ENCODE measurements around the gene ARMC5.
"Not testable (repeated sequence)": the region's sequence is repeated elsewhere in the genome, so short reads cannot be mapped to it uniquely, and the experiment has no call there.

ARMC5 gene

DNA sequence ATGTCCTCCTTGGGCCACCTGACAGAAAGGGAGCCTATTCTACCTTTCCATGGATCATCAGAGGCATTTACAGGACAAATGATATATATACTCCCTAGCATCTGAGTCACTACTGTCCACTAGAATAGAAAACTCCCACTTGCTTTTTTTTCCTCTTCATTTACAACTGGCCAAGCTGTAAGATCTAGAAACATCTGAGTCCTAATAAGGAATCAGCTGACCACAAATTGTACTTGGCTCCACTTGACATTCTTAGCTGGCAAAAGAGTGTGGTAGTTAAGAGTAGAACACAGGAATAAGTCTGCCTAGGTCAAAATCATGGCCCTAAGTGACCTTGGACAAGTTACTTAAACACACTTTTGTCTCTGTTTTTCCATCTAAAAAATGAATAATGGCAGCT lies 43.7 kb downstream of the ARMC5 start:
- no peak for DNase-seq

DNA sequence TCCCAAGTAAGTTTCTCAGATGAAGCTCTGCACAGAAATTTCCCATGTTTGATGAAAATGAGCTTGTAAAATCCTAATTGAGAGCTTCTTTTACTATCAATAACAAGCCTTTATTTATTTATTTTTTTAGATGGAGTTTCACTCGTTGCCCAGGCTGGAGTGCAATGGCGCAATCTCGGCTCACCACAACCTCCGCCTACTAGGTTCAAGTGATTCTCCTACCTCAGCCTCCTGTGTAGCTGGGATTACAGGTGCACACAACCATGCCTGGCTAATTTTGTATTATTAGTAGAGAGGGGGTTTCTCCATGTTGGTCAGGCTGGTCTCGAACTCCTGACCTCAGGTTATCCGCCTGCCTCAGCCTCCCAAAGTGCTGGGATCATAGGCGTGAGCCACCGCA lies 44.3 kb downstream of the ARMC5 start:
- not testable (repeated sequence) for DNase-seq

DNA sequence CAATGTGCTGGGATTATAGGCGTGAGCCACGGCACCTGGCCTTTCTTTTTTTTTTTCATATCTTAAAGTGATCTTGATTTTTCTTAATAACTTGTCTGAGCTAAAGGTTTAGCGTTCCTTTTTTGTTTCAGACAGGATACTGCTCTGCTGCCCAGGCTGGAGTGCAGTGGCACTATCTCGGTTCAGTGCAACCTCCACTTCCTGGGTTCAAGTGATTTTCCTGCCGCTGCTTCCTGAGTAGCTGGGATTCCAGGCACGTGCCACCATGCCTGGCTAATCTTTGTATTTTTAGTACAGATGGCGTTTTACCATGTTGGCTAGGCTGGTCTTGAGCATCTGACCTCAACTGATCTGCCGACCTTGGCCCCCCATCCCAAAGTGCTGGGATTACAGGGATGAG lies 44.9 kb downstream of the ARMC5 start:
- no peak for DNase-seq

DNA sequence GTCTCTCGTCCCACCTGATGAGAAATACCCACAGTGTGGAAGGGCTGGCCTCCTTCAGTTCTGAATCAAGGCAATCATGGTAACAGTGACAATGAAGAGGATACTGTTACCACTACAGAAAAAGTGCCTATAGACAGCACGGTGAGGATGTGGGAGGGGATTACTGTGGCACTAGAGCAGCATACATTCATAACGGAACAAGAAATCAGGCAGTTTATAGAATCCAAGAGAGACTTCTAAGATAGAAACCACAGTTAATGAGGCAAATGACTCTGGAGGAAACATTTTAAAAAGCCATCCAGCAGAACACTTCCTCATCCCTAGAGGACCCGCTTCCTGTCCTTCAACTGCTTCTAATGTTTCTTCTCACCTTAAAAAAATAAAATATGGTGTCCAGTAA lies 46.2 kb downstream of the ARMC5 start:
- DNase-seq = no peak

DNA sequence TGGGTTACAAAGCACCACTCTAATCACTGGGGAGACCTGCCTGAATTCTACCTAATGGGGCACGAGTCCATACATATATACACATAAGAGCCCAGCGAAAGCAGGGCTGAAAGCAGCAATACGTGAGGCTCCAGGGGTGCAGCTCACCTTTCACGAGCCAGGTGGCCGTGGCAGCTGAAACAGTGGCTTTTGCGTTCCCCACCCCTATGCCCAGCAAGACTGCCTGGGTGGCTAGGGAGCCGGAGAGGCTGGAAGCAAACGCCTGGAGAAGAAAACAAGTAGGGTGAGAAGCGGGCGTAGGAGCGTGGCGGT lies 48.3 kb downstream of the ARMC5 start:
- no peak for DNase-seq

DNA sequence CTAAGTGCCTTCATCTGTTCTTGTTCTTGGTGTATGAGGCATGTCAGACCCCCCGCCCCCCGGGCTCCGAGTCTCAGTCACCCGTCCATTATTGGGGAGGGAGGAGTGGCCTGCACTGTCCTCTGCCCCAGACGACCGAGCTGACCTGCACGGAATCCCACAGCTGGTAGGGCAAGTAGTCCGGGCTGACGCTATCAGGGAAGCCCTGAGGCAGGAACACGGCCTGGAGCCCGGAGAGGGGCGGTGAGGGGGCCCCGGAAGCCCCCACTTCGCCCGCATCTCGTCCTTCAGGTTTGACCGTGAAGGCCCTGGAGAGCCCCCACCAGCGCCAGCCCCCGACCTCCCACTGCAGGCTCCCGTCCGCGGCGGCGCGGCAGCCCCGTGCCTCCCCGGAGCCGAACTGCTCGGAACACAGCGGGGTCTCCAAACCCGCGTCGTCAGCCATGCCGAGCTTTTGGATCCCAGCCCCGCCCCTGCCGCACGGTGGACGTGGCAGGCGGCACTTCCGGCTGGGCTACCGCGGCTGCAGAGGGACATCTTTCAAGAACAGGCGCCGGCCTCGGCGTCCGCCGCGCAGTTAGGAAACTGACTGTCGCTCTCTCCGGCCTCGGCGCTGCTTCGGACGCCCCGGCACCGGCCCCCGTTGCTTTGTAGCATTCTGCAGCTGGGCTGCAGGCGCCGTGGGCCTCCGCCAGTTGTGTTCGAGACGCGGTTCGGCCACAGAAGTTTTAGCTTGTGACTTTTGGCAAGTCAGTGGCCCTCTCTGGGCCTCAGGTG lies 48.8 kb downstream of the ARMC5 start, which contains the start of gene RUSF1:
Gene RUSF1 (minus strand): TSS at position 463 of the 777 bp plus-strand sequence. CDS start 18 bp downstream, at position 445.
- peak; percentile 71 for DNase-seq

DNA sequence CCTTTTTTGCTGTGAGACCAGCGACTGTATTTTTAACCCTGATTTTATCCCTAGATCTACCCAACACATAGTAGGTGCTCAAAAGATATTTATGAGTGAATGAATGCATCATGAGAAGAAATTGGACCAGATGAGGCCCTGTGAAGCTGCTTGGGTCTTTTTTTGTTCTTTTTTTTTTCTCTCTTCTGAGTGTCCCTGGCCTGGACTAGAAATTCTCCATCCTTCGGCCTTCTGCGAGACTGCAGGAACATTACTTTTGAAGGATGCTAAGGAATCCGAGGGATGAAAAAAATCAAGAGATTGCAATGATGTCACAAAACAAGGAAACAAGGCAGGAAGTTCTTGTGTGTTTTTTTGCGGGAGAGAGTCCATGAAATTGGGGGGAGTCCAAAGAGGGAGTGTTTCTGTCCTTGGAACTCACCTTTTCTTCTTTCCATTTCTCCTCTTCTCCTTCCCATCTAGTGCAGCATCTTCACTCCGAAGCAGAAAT lies 49.5 kb downstream of the ARMC5 start:
- no peak for DNase-seq

DNA sequence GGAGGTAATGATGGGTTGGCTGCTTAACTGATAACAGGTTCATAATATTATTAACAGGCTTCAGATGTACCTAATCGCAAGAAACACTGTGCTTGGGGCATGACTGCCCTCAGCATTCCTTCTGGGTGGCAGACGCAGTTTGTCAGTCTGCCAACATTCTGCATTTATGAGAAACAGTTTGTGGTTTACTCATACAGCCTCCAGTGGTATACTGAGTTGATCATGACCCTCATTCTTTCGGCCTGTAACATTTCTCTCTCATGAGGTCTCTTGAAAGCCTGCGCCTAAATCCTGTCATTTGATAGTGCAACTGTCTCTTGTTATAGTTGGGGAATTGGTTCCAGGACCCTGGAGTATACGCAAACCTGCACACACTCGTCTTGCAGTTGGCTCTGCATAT lies 53.8 kb downstream of the ARMC5 start:
- no peak for DNase-seq

DNA sequence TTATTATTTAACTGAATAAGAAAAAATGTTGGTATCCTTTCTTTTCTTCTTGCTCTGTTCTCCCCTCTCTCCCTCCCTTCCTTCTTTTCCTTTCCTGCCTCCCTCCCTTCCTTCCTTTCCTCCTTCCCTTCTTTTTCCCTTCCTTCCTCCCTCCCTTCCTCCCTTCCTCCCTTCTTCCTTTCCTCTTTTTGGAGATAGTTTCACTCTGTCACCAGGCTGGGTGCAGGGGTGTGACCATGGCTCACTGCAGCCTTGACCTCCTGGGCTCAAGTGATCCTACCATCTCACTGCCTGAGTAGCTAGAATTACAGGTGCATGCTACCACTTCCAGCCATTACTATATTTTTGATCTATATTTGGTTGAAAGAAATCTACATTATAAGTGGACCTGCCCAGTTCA lies 54.6 kb downstream of the ARMC5 start:
- no peak for DNase-seq

Data from NCI-H2107 (cell line).